Left ventricle myocardium inferior (tissue), 1 donor: Measurements from ENCODE around the gene ANKRD34B. TPM values are rescaled to one million over a fixed set of nuclear protein-coding genes. Genes with fewer than 3 reads are reported as not detected.

Experiments
- DNase-seq: peaks from one replicate; pipeline ENCODE4 v3.0.0-alpha.2; 2020
- H3K27ac ChIP-seq: fragments of 200-600 bp; replicated peaks from 2 replicates; pipeline ENCODE4 v1.8.0; 2021
- H3K27me3 ChIP-seq: fragments of 200-600 bp; 2 replicates; pipeline ENCODE4 v1.8.0; 2021; ENCODE audit warnings: low read depth
- H3K36me3 ChIP-seq: fragments of 200-600 bp; 2 replicates; pipeline ENCODE4 v1.8.0; 2021
- H3K4me1 ChIP-seq: fragments of 200-600 bp; 2 replicates; pipeline ENCODE4 v1.8.0; 2021
- H3K4me3 ChIP-seq: fragments of 200-600 bp; 2 replicates; pipeline ENCODE4 v1.8.0; 2021; ENCODE audit warnings: mild to moderate bottlenecking, moderate library complexity
- H3K9me3 ChIP-seq: fragments of 200-600 bp; replicated peaks from 2 replicates; pipeline ENCODE4 v1.8.0; 2021
- CTCF ChIP-seq: fragments of 200-600 bp; IDR thresholded peaks from 2 replicates; pipeline ENCODE4 v1.8.0; 2021; ENCODE audit warnings: antibody characterized with exemption, mild to moderate bottlenecking, borderline replicate concordance
- intact Hi-C: fragments of 100-400 bp; cut with micrococcal nuclease; formaldehyde crosslinking; loops from one replicate; pipeline ENCODE4 v1.11.0; 2022
- total RNA-seq: library from RNA; stranded (reverse); fragmentation: NEBNext Ultra II Directional; extraction: Animal tissue kit (Norgen Biotek cat#: 25700); gene quantifications from one replicate; pipeline ENCODE4 v1.2.1, GENCODE V29; 2021
- donor health status: DM: no; HTN: yes; CAD: no; lungs with severe emphysema.

Gene ANKRD34B
- total RNA-seq, 1 donor from 2014 or later: not detected

GRCh38 chr5:80509362-80509761, 60.7 kb downstream of the ANKRD34B start:
- no peaks in the 10 kb centered on the region for H3K36me3 ChIP-seq
- intact Hi-C loops: no loop called here
- no peak for DNase-seq
- no peaks in the 10 kb centered on the region for H3K9me3 ChIP-seq
- no peak overlapping the region for H3K4me3 ChIP-seq
- H3K27me3 ChIP-seq: no peaks in the 10 kb centered on the region
- TF ChIP-seq CTCF: no peak
- H3K27ac ChIP-seq: no peak overlapping the region
- no peaks in the 10 kb centered on the region for H3K4me1 ChIP-seq

- H3K36me3 ChIP-seq: no peaks in the 10 kb centered on the region
- H3K4me3 ChIP-seq: no peak overlapping the region
- H3K27me3 ChIP-seq: no peaks in the 10 kb centered on the region
- no peak overlapping the region for H3K27ac ChIP-seq
- no peak for TF ChIP-seq CTCF
- H3K9me3 ChIP-seq: no peaks in the 10 kb centered on the region
- H3K4me1 ChIP-seq: no peaks in the 10 kb centered on the region
- DNase-seq: no peak
- intact Hi-C loops: no loop called here
Observed at GRCh38 chr5:80508844-80509243, 61.2 kb downstream of the ANKRD34B start.

- no peaks in the 10 kb centered on the region for H3K27me3 ChIP-seq
- H3K27ac ChIP-seq: no peak overlapping the region
- intact Hi-C loops: no loop called here
- no peaks in the 10 kb centered on the region for H3K9me3 ChIP-seq
- no peaks in the 10 kb centered on the region for H3K36me3 ChIP-seq
- H3K4me3 ChIP-seq: no peak overlapping the region
- no peak for DNase-seq
- H3K4me1 ChIP-seq: no peaks in the 10 kb centered on the region
- TF ChIP-seq CTCF: no peak
Observed at GRCh38 chr5:80507663-80508062, 62.4 kb downstream of the ANKRD34B start.

Other genes with a start within 250 kb of the ANKRD34B start
- gene ZFYVE16, start 162.2 kb downstream of the ANKRD34B start, total RNA-seq: 36.9 TPM
- gene FAM151B, start 82.2 kb downstream of the ANKRD34B start, total RNA-seq: 0.91 TPM
- 11.0 TPM for gene MSH3, start 84.4 kb upstream of the ANKRD34B start, total RNA-seq
- 8.4 TPM for gene DHFR, start 84.7 kb upstream of the ANKRD34B start, total RNA-seq